ENCODE data around the gene H1-8. TPM values are rescaled to one million over a fixed set of nuclear protein-coding genes. Genes with fewer than 3 reads are reported as not detected.

Gene H1-8
- total RNA-seq, 4 donors from 2014 or later: not detected

DNA sequence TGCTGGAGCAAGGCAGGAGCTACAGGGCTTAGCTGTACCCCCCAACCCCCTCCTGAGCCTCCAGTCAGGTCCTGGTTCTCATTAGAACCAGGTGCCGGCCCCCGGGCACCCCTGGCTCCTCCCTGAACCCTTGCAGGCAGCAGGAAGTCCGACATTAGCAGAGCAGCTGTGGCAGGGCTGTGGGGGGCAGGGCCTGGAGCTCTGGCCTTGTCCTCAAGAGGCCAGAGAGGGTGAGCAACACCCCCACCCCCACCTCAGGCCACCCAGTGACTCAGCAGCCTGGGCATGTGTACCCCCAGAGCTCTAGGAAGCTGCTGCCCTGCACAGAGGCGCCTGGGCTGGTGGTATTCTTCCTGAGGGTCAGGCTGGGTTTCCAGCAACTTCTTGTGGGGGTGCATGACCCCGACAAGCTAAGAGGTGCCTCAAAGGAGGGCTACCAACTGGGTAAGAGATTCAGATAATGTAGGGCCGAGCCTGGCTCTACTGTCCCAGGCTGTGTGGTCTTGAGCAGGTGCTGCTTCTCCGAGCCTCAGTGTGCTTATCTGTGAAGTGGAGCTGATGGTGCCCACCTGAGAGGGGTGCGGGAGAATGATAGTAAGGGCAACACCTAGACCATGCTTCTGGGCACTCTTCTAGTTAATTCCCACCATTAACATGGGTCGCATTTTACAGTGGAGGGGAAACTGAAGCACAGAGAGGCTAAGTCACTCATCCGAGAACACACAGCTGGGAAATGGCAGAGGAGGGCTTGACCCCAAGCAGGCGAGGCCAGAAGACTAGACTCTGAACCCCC is 16.0 kb downstream of the H1-8 start:
- TF ChIP-seq, protein P1, sequence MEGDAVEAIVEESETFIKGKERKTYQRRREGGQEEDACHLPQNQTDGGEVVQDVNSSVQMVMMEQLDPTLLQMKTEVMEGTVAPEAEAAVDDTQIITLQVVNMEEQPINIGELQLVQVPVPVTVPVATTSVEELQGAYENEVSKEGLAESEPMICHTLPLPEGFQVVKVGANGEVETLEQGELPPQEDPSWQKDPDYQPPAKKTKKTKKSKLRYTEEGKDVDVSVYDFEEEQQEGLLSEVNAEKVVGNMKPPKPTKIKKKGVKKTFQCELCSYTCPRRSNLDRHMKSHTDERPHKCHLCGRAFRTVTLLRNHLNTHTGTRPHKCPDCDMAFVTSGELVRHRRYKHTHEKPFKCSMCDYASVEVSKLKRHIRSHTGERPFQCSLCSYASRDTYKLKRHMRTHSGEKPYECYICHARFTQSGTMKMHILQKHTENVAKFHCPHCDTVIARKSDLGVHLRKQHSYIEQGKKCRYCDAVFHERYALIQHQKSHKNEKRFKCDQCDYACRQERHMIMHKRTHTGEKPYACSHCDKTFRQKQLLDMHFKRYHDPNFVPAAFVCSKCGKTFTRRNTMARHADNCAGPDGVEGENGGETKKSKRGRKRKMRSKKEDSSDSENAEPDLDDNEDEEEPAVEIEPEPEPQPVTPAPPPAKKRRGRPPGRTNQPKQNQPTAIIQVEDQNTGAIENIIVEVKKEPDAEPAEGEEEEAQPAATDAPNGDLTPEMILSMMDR (IDR thresholded peaks at IDR 0.05): no peak
- TF ChIP-seq POLR2A (IDR thresholded peaks at IDR 0.05): no peak
- intact Hi-C loops (cut with DNase I): no loop called here
- WGBS, 2 donors: 60 to 78% methylated on average over 2 to 3 of the region's 11 CpGs
- Histone ChIP-seq H3K9me3 (no peaks in the 10 kb centered on the region), H3K36me3 (peaks cover 0 to 62% (median 0%) of the 10 kb centered on the region in 3 donors), H3K4me1 (peaks cover 14 to 90% (median 42%) of the 10 kb centered on the region in 3 donors), H3K4me3 (no peak overlapping the region), H3K27ac (peak overlapping the region in 3 of 4 donors; percentile 82 to 86 (median 85)), H3K27me3 (no peaks in the 10 kb centered on the region)
- DNase-seq: no peak

DNA sequence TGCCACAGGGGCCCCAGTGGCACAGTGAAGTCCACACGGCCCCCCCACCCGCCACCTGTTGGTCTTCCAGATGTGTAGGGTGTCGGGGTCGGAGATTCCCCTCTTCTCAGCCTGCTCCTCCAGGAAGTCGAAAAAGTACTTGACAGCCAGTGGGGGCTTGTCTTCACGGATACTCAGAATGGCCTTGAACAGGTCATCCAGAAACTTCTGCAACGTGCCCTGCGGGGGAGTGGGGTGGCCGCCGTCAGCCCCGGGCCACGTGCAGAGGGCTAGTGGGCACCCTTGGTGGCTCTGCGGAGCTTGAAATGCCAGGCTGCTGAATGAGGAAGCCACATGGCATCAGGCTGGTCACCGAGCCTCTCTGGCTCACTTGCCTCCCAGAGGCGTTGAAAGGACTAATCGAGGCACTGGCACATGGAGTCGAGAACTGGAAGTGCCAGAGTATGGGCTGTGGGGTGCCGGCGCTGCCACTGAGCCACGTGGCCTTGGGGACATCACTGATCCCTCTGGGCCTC is 16.6 kb downstream of the H1-8 start:
- H3K27me3 ChIP-seq: no peaks in the 10 kb centered on the region
- no peak overlapping the region for H3K4me3 ChIP-seq
- peak overlapping the region in 3 of 4 donors; percentile 82 to 86 (median 85) for H3K27ac ChIP-seq
- WGBS, 2 donors: 83 to 89% methylated on average over 11 to 12 of the region's 20 CpGs
- H3K4me1 ChIP-seq: peaks cover 19 to 90% (median 38%) of the 10 kb centered on the region in 3 donors
- TF ChIP-seq POLR2A (IDR thresholded peaks at IDR 0.05): no peak
- TF ChIP-seq, protein P1 (IDR thresholded peaks at IDR 0.05): no peak
- peaks cover 0 to 68% (median 0%) of the 10 kb centered on the region in 3 donors for H3K36me3 ChIP-seq
- intact Hi-C loops (cut with DNase I): no loop called here
- no peak for DNase-seq
- no peaks in the 10 kb centered on the region for H3K9me3 ChIP-seq

DNA sequence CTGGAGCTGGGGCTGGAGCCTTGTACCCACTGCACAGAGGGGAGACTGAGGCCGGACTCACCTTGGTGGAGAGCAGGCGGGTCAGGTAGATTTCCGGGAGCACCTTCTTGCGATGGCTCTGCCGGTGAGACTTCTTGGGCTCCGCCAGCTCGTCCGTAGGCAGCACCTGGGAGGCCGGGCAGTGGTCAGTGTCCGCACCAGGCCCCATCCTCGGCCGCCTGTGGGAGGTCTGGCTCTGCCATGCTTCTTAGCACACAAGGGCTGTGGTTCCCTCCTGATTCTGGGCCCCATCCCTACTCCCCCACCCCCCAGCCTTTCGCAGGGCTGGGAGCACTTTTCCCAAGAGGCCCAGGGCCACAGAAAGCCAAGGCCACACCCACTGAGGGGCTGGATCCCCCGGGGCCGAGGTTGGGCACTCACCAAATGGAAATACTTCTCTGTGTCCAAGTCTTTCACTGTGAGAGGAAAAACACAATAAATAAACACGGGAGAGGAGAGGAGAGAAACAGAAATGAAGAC is 17.4 kb downstream of the H1-8 start:
- Histone ChIP-seq H3K27me3 (no peaks in the 10 kb centered on the region), H3K9me3 (no peaks in the 10 kb centered on the region), H3K4me3 (no peak overlapping the region), H3K4me1 (peaks cover 19 to 90% (median 36%) of the 10 kb centered on the region in 3 donors), H3K36me3 (peaks cover 0 to 75% (median 0%) of the 10 kb centered on the region in 3 donors), H3K27ac (peak overlapping the region; percentile 61 to 86 (median 84))
- DNase-seq: no peak
- TF ChIP-seq, protein P1 (IDR thresholded peaks at IDR 0.05): no peak
- TF ChIP-seq POLR2A (IDR thresholded peaks at IDR 0.05): no peak
- intact Hi-C loops (cut with DNase I): no loop called here
- 0% methylated on average over 1 to 3 of the region's 16 CpGs for WGBS, 2 donors

DNA sequence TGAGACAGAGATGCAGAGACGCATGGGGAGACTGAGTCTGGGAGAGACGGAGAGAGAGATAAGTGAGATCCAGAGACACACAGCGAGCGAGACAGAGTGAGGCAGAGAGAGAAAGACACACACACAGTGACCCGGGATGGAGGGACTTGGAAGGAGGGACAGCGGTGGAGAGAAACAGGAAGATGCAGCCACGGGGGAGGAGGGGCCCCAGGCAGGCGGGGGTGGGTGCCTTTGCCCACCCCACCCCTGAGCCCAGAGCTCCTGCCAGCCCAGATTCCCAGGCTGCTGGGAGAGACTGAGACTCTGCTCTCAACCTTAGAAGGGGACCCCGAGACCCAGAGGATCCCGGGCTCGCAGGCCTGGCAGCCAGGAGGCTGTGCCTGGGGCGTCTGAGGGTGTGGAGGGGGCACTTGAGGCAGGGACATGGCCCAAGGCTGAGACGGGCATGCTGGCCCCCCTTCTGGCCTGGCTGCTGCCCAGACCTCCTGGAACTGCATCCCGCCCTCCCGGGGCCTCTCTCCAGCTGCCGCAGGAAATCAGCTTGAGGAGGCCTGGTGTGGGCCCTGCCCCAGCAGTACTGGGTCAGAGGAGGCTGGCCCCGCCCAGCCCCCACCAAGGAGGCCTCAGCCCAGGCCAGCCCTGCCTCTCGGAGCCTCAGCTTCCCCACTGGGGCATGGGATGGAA is 18.1 kb downstream of the H1-8 start:
- peaks cover 0 to 77% (median 0%) of the 10 kb centered on the region in 3 donors for H3K36me3 ChIP-seq
- peak overlapping the region; percentile 61 to 86 (median 84) for H3K27ac ChIP-seq
- TF ChIP-seq, protein P1 (IDR thresholded peaks at IDR 0.05): no peak
- no peak for TF ChIP-seq POLR2A (IDR thresholded peaks at IDR 0.05)
- WGBS, 2 donors: 40 to 44% methylated on average over 8 to 11 of the region's 18 CpGs
- intact Hi-C loops (cut with DNase I): no loop called here
- DNase-seq: peak; percentile 2
- H3K4me3 ChIP-seq: peak overlapping the region in 1 of 4 donors; percentile 28
- no peaks in the 10 kb centered on the region for H3K9me3 ChIP-seq
- H3K27me3 ChIP-seq: no peaks in the 10 kb centered on the region
- H3K4me1 ChIP-seq: peaks cover 19 to 86% (median 38%) of the 10 kb centered on the region in 3 donors
